ENCODE measurements around the gene PRKN. TPM values are rescaled to one million over a fixed set of nuclear protein-coding genes. Genes with fewer than 3 reads are reported as not detected.

Gene PRKN
- total and polyA plus RNA-seq, 2 experiments from 2014 or later, result 0.10 to 0.84 TPM

DNA sequence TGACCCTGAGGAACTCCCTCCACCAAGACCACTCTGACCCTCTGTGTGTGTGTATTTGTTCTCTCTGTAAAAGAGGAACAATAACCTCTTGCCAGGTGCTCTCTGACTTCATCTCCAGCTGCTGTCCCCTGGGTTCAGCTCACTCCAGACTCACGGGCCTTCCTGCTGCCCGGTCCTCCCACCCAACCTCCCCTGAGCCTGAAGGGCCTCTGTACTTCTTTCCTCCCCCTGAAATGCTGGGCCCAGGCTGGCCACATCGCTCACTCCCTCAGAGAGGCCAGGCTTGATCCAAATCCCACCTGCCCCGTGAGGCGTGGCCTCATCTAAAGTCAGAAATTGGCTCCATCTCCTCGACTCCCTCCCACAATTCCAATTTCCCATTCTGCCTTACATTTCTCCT lies 202.4 kb downstream of the PRKN start:
- DNase-seq (ENCODE audit: low spot score) (no peak), ATAC-seq (no peak)
- H3K36me3 Mint-ChIP-seq (ENCODE audit: low read depth), result no peaks in the 10 kb centered on the region
- H3F3A ChIP-seq (replicated peaks; ENCODE audit: low read depth), result no peaks in the 10 kb centered on the region
- H3K4me3 ChIP-seq, result no peak overlapping the region
- 0 out of 2 replicates have a peak, but pooled peaks cover 2% of the 10 kb centered on the region for H3K9me2 ChIP-seq (ENCODE audit: insufficient read depth)
- H4K20me1 ChIP-seq (replicated peaks; ENCODE audit: insufficient read depth), result no peaks in the 10 kb centered on the region
- H3K9me3 Mint-ChIP-seq, result no peaks in the 10 kb centered on the region
- no peaks in the 10 kb centered on the region for H3K27me3 ChIP-seq (ENCODE audit: insufficient read depth)
- peak overlapping the region; percentile 59; the same call in 1 of the 2 replicates for H2AFZ ChIP-seq
- no peak overlapping the region for H3K4me2 ChIP-seq
- TF ChIP-seq NANOG (IDR thresholded peaks at IDR 0.05; ENCODE audit: borderline replicate concordance) (no peak), EZH2 (IDR thresholded peaks at IDR 0.05; ENCODE audit: low read depth, unreplicated experiment) (no peak), POLR2AphosphoS5 (IDR thresholded peaks at IDR 0.05; ENCODE audit: low read depth) (no peak), ZNF331 (CRISPR knock-in tag; IDR thresholded peaks at IDR 0.05; ENCODE audit: low read depth) (no peak), EZH2phosphoT487 (IDR thresholded peaks at IDR 0.05; ENCODE audit: unreplicated experiment) (no peak), CREB1 (CRISPR knock-in tag; IDR thresholded peaks at IDR 0.05; ENCODE audit: low read depth) (no peak), ZNF114 (CRISPR knock-in tag; IDR thresholded peaks at IDR 0.05) (no peak), JUNB (IDR thresholded peaks at IDR 0.05; ENCODE audit: unreplicated experiment) (no peak), STAT1 (IDR thresholded peaks at IDR 0.05; ENCODE audit: unreplicated experiment) (no peak)
- TF ChIP-seq, protein P1, sequence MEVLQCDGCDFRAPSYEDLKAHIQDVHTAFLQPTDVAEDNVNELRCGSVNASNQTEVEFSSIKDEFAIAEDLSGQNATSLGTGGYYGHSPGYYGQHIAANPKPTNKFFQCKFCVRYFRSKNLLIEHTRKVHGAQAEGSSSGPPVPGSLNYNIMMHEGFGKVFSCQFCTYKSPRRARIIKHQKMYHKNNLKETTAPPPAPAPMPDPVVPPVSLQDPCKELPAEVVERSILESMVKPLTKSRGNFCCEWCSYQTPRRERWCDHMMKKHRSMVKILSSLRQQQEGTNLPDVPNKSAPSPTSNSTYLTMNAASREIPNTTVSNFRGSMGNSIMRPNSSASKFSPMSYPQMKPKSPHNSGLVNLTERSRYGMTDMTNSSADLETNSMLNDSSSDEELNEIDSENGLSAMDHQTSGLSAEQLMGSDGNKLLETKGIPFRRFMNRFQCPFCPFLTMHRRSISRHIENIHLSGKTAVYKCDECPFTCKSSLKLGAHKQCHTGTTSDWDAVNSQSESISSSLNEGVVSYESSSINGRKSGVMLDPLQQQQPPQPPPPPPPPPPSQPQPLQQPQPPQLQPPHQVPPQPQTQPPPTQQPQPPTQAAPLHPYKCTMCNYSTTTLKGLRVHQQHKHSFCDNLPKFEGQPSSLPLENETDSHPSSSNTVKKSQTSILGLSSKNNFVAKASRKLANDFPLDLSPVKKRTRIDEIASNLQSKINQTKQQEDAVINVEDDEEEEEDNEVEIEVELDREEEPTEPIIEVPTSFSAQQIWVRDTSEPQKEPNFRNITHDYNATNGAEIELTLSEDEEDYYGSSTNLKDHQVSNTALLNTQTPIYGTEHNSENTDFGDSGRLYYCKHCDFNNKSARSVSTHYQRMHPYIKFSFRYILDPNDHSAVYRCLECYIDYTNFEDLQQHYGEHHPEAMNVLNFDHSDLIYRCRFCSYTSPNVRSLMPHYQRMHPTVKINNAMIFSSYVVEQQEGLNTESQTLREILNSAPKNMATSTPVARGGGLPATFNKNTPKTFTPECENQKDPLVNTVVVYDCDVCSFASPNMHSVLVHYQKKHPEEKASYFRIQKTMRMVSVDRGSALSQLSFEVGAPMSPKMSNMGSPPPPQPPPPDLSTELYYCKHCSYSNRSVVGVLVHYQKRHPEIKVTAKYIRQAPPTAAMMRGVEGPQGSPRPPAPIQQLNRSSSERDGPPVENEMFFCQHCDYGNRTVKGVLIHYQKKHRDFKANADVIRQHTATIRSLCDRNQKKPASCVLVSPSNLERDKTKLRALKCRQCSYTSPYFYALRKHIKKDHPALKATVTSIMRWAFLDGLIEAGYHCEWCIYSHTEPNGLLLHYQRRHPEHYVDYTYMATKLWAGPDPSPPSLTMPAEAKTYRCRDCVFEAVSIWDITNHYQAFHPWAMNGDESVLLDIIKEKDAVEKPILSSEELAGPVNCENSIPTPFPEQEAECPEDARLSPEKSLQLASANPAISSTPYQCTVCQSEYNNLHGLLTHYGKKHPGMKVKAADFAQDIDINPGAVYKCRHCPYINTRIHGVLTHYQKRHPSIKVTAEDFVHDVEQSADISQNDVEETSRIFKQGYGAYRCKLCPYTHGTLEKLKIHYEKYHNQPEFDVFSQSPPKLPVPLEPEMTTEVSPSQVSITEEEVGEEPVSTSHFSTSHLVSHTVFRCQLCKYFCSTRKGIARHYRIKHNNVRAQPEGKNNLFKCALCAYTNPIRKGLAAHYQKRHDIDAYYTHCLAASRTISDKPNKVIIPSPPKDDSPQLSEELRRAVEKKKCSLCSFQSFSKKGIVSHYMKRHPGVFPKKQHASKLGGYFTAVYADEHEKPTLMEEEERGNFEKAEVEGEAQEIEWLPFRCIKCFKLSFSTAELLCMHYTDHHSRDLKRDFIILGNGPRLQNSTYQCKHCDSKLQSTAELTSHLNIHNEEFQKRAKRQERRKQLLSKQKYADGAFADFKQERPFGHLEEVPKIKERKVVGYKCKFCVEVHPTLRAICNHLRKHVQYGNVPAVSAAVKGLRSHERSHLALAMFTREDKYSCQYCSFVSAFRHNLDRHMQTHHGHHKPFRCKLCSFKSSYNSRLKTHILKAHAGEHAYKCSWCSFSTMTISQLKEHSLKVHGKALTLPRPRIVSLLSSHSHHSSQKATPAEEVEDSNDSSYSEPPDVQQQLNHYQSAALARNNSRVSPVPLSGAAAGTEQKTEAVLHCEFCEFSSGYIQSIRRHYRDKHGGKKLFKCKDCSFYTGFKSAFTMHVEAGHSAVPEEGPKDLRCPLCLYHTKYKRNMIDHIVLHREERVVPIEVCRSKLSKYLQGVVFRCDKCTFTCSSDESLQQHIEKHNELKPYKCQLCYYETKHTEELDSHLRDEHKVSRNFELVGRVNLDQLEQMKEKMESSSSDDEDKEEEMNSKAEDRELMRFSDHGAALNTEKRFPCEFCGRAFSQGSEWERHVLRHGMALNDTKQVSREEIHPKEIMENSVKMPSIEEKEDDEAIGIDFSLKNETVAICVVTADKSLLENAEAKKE (CRISPR knock-in tag; IDR thresholded peaks at IDR 0.05), result no peak
- TF ChIP-seq, protein P2, sequence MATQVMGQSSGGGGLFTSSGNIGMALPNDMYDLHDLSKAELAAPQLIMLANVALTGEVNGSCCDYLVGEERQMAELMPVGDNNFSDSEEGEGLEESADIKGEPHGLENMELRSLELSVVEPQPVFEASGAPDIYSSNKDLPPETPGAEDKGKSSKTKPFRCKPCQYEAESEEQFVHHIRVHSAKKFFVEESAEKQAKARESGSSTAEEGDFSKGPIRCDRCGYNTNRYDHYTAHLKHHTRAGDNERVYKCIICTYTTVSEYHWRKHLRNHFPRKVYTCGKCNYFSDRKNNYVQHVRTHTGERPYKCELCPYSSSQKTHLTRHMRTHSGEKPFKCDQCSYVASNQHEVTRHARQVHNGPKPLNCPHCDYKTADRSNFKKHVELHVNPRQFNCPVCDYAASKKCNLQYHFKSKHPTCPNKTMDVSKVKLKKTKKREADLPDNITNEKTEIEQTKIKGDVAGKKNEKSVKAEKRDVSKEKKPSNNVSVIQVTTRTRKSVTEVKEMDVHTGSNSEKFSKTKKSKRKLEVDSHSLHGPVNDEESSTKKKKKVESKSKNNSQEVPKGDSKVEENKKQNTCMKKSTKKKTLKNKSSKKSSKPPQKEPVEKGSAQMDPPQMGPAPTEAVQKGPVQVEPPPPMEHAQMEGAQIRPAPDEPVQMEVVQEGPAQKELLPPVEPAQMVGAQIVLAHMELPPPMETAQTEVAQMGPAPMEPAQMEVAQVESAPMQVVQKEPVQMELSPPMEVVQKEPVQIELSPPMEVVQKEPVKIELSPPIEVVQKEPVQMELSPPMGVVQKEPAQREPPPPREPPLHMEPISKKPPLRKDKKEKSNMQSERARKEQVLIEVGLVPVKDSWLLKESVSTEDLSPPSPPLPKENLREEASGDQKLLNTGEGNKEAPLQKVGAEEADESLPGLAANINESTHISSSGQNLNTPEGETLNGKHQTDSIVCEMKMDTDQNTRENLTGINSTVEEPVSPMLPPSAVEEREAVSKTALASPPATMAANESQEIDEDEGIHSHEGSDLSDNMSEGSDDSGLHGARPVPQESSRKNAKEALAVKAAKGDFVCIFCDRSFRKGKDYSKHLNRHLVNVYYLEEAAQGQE (IDR thresholded peaks at IDR 0.05; ENCODE audit: unreplicated experiment), result no peak
- TF ChIP-seq, protein P3, sequence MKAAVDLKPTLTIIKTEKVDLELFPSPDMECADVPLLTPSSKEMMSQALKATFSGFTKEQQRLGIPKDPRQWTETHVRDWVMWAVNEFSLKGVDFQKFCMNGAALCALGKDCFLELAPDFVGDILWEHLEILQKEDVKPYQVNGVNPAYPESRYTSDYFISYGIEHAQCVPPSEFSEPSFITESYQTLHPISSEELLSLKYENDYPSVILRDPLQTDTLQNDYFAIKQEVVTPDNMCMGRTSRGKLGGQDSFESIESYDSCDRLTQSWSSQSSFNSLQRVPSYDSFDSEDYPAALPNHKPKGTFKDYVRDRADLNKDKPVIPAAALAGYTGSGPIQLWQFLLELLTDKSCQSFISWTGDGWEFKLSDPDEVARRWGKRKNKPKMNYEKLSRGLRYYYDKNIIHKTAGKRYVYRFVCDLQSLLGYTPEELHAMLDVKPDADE (IDR thresholded peaks at IDR 0.05), result no peak
- TF ChIP-seq, protein P4, sequence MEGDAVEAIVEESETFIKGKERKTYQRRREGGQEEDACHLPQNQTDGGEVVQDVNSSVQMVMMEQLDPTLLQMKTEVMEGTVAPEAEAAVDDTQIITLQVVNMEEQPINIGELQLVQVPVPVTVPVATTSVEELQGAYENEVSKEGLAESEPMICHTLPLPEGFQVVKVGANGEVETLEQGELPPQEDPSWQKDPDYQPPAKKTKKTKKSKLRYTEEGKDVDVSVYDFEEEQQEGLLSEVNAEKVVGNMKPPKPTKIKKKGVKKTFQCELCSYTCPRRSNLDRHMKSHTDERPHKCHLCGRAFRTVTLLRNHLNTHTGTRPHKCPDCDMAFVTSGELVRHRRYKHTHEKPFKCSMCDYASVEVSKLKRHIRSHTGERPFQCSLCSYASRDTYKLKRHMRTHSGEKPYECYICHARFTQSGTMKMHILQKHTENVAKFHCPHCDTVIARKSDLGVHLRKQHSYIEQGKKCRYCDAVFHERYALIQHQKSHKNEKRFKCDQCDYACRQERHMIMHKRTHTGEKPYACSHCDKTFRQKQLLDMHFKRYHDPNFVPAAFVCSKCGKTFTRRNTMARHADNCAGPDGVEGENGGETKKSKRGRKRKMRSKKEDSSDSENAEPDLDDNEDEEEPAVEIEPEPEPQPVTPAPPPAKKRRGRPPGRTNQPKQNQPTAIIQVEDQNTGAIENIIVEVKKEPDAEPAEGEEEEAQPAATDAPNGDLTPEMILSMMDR (conservative IDR thresholded peaks at IDR 0.05; ENCODE audit: low read depth in 2 of 2), result no peak
- H3K4me3 Mint-ChIP-seq, result no peak overlapping the region
- H3K27ac ChIP-seq (ENCODE audit: low read depth), result no peak overlapping the region
- peaks cover 4% of the 10 kb centered on the region; the same call in 1 of the 2 replicates for H3K4me1 ChIP-seq (ENCODE audit: insufficient read depth)
- H3K27ac Mint-ChIP-seq, result no peak overlapping the region
- no peaks in the 10 kb centered on the region for H3K79me2 ChIP-seq (replicated peaks; ENCODE audit: insufficient read depth)
- H3K36me3 ChIP-seq (ENCODE audit: insufficient read depth), result no peaks in the 10 kb centered on the region
- H3K4me1 Mint-ChIP-seq, result peaks cover 9% of the 10 kb centered on the region; the same call in 2 of the 3 replicates
- no peaks in the 10 kb centered on the region for H3K27me3 Mint-ChIP-seq (ENCODE audit: insufficient read depth, low read depth, poor library complexity)

Data from GM23338 (cell line).